ENCODE data around the gene NTRK3.

DNA sequence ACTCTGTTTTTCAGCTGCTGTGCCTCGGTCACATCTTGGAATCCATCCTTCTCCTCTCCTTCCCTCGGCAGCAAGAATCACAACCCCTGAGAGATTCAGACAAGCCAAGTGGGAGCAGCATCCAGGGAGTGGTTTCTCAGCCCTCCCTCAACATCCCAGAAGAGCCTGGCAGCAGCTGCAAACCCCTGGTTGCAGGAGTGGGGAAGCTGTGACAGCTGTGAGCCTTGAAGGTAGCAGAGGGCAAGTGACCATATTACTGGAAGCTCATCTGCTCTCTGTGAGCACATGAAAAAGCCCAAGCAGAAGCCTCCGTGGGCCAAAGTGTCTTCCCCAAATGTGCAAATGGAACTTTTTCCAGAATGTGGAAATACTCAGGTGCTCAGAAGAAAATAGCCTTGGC, 312.9 kb downstream of the NTRK3 start:
- no peak for TF ChIP-seq FOXM1 (IDR thresholded peaks at IDR 0.05; ENCODE audit: borderline replicate concordance)
- no peak for TF ChIP-seq SUZ12 (IDR thresholded peaks at IDR 0.05)
- no peak for TF ChIP-seq SP1 (IDR thresholded peaks at IDR 0.05)
- no peak for TF ChIP-seq BHLHE40 (IDR thresholded peaks at IDR 0.05; ENCODE audit: borderline replicate concordance)
- TF ChIP-seq ZNF384 (IDR thresholded peaks at IDR 0.05): no peak
- no peak for TF ChIP-seq NFRKB (IDR thresholded peaks at IDR 0.05)
- TF ChIP-seq ELF4 (IDR thresholded peaks at IDR 0.05): no peak
- no peak for TF ChIP-seq FOXA1 (IDR thresholded peaks at IDR 0.05)
- TF ChIP-seq HDGF (IDR thresholded peaks at IDR 0.05; ENCODE audit: borderline replicate concordance): no peak
- TF ChIP-seq FOXK2 (IDR thresholded peaks at IDR 0.05): no peak
- TF ChIP-seq ARNT (IDR thresholded peaks at IDR 0.05): no peak
- TF ChIP-seq TARDBP (IDR thresholded peaks at IDR 0.05): no peak
- no peak for TF ChIP-seq LEF1 (IDR thresholded peaks at IDR 0.05; ENCODE audit: borderline replicate concordance)
- TF ChIP-seq CTBP1 (IDR thresholded peaks at IDR 0.05; ENCODE audit: borderline replicate concordance): no peak

Measured in HEK293T (cell line).